Measurements from ENCODE around the gene PPP1R27.

PPP1R27 gene

DNA sequence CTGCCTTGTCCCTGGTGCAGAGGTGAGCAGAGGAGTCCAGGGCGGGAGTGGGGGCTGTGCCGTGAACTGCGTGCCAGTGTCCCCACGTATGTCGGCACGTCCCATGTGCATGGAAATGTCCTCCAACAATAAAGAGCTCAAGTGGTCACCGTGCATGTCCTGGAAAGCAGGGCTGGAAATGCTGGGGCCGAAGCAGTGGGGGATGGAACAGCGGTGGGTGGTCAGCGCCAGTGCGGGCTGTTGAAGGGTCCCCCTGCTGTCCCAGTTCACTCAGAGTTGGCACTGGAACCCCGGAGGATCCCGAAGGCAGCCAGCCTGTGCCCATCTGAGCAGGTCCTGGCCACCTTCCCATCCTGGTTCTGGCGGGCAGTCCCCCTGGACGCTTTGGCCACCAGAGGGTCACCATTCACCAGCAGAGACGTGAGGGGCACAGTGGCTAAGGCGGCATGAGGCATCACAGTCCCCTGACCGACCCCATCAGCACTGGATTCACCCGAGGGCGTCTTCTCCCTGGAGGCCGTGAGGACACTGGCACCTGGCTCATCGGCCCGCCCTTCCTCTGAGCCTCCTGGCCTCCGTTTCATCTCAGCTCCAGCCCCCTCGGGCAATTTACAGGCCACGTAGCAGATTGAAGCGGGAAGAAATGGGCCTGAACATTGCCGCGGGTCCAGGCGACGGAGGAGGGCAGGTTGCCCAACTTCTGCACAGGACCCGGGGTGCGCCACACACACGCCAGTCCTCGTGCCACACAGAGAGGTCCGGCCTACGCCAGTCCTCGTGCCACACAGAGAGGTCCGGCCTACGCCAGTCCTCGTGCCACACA lies 20.8 kb downstream of the PPP1R27 start:
- H3K4me3 ChIP-seq (ENCODE audit: control insufficient read depth in 1 of 7, extremely low read depth in 1 of 7, insufficient read depth in 4 of 7, low read depth in 2 of 7, low read length in 6 of 7), result no peak overlapping the region
- no peaks in the 10 kb centered on the region for H3K36me3 ChIP-seq (ENCODE audit: control insufficient read depth in 4 of 4, insufficient read depth in 4 of 4, low read length in 3 of 4)
- 96% methylated on average over 26 of the region's 41 CpGs for WGBS (ENCODE audit: insufficient coverage)
- H3K4me1 ChIP-seq (ENCODE audit: control extremely low read depth in 1 of 4, control insufficient read depth in 4 of 4, insufficient read depth in 4 of 4, low read length in 3 of 4), result no peaks in the 10 kb centered on the region
- peaks cover 0 to 35% (median 8%) of the 10 kb centered on the region in 5 experiments for H3K27me3 ChIP-seq (replicated peaks in 2 of 5; ENCODE audit: control insufficient read depth in 4 of 5, insufficient read depth in 5 of 5, low read length in 4 of 5)
- no peak for DNase-seq
- CTCF ChIA-PET, result interaction anchor here (1.6 kb wide), 1 partner anchor 83 kb away, joined by 5 read pairs; no protein-coding TSS in a partner anchor
- POLR2A ChIA-PET, result interaction anchor here (0.5 kb wide), 1 partner anchor 11 kb away, joined by 3 read pairs; no protein-coding TSS in a partner anchor
- H3K27ac ChIP-seq (ENCODE audit: insufficient read depth in 1 of 2, low read depth in 1 of 2, low read length in 2 of 2, poor library complexity in 1 of 2, severe bottlenecking in 2 of 2), result no peak overlapping the region
- H3K9me3 ChIP-seq (ENCODE audit: control extremely low read depth in 1 of 5, control insufficient read depth in 4 of 5, insufficient read depth in 2 of 5, low read depth in 1 of 5, low read length in 4 of 5), result no peaks in the 10 kb centered on the region

- Histone ChIP-seq H3K4me3 (ENCODE audit: control insufficient read depth in 1 of 7, extremely low read depth in 1 of 7, insufficient read depth in 4 of 7, low read depth in 2 of 7, low read length in 6 of 7) (no peak overlapping the region), H3K9me3 (ENCODE audit: control extremely low read depth in 1 of 5, control insufficient read depth in 4 of 5, insufficient read depth in 2 of 5, low read depth in 1 of 5, low read length in 4 of 5) (no peaks in the 10 kb centered on the region), H3K36me3 (ENCODE audit: control insufficient read depth in 4 of 4, insufficient read depth in 4 of 4, low read length in 3 of 4) (no peaks in the 10 kb centered on the region), H3K27me3 (replicated peaks in 2 of 5; ENCODE audit: control insufficient read depth in 4 of 5, insufficient read depth in 5 of 5, low read length in 4 of 5) (peaks cover 0 to 38% (median 7%) of the 10 kb centered on the region in 5 experiments), H3K4me1 (ENCODE audit: control extremely low read depth in 1 of 4, control insufficient read depth in 4 of 4, insufficient read depth in 4 of 4, low read length in 3 of 4) (no peaks in the 10 kb centered on the region), H3K27ac (ENCODE audit: insufficient read depth in 1 of 2, low read depth in 1 of 2, low read length in 2 of 2, poor library complexity in 1 of 2, severe bottlenecking in 2 of 2) (no peak overlapping the region)
- ChIA-PET CTCF (interaction anchor here (0.5 to 1.2 kb wide), 2 partner anchors 13 to 67 kb away, joined by 3 read pairs; no protein-coding TSS in a partner anchor), POLR2A (interaction anchor here (0.6 kb wide), 1 partner anchor 120 kb away, joined by 3 read pairs; no protein-coding TSS in a partner anchor)
- no peak for DNase-seq
- 96% methylated on average over 14 of the region's 15 CpGs for WGBS (ENCODE audit: insufficient coverage)
Observed at GRCh38 chr17:81813371-81813684, 21.5 kb downstream of the PPP1R27 start.

GRCh38 chr17:81812571-81813370 lies 22.1 kb downstream of the PPP1R27 start:
- H3K27ac ChIP-seq (ENCODE audit: insufficient read depth in 1 of 2, low read depth in 1 of 2, low read length in 2 of 2, poor library complexity in 1 of 2, severe bottlenecking in 2 of 2), result no peak overlapping the region
- no peaks in the 10 kb centered on the region for H3K4me1 ChIP-seq (ENCODE audit: control extremely low read depth in 1 of 4, control insufficient read depth in 4 of 4, insufficient read depth in 4 of 4, low read length in 3 of 4)
- ChIA-PET POLR2A (interaction anchor here (0.6 kb wide), 1 partner anchor 119 kb away, joined by 3 read pairs; no protein-coding TSS in a partner anchor), CTCF (interaction anchor here (0.5 to 1.3 kb wide), 3 partner anchors 13 to 67 kb away, joined by 3 to 4 read pairs (median 3); no protein-coding TSS in a partner anchor)
- no peak overlapping the region for H3K4me3 ChIP-seq (ENCODE audit: control insufficient read depth in 1 of 7, extremely low read depth in 1 of 7, insufficient read depth in 4 of 7, low read depth in 2 of 7, low read length in 6 of 7)
- H3K9me3 ChIP-seq (ENCODE audit: control extremely low read depth in 1 of 5, control insufficient read depth in 4 of 5, insufficient read depth in 2 of 5, low read depth in 1 of 5, low read length in 4 of 5), result no peaks in the 10 kb centered on the region
- no peaks in the 10 kb centered on the region for H3K36me3 ChIP-seq (ENCODE audit: control insufficient read depth in 4 of 4, insufficient read depth in 4 of 4, low read length in 3 of 4)
- peaks cover 0 to 38% (median 8%) of the 10 kb centered on the region in 5 experiments for H3K27me3 ChIP-seq (replicated peaks in 2 of 5; ENCODE audit: control insufficient read depth in 4 of 5, insufficient read depth in 5 of 5, low read length in 4 of 5)
- DNase-seq, result no peak
- 95% methylated on average over 35 of the region's 45 CpGs for WGBS (ENCODE audit: insufficient coverage)

DNA sequence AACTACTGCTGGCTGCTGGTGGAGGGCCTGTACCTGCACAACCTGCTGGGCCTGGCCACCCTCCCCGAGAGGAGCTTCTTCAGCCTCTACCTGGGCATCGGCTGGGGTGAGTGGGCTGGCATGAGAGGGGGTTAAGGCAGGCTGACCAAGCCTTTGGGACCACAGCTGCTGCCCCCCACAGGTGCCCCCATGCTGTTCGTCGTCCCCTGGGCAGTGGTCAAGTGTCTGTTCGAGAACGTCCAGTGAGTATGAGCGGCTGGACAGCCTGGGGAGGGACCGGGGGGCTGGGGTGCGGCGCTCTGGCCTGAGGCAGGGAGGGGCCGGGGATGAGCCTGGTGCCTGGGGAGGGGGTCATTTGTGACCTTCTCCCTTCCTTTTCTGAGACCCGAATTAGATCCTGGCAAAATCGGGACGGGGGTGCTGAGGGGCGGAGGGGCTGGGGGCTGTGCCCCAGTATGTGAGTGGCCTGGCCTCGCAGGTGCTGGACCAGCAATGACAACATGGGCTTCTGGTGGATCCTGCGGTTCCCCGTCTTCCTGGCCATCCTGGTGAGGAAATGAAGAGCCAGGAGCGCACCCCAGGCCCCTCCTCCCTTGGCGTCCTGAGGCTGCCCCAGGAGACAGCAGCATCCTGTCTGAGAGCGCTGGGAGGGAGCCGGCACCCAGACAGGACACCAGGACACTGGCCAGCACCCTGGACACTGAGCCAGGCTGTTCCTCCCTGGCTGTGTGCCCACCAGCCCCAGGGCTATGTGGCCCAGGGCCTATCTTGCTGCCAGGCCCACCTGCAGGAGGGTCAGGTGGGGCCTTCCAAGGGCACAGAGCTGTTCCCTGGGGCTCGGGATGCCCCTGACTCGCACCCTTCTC lies 22.9 kb downstream of the PPP1R27 start:
- ChIA-PET CTCF (interaction anchor here (1.2 to 1.3 kb wide), 2 partner anchors 14 to 16 kb away, joined by 3 to 4 read pairs; no protein-coding TSS in a partner anchor), POLR2A (no interaction called here)
- H3K27ac ChIP-seq (ENCODE audit: insufficient read depth in 1 of 2, low read depth in 1 of 2, low read length in 2 of 2, poor library complexity in 1 of 2, severe bottlenecking in 2 of 2), result no peak overlapping the region
- H3K4me1 ChIP-seq (ENCODE audit: control extremely low read depth in 1 of 4, control insufficient read depth in 4 of 4, insufficient read depth in 4 of 4, low read length in 3 of 4), result no peaks in the 10 kb centered on the region
- no peak overlapping the region for H3K4me3 ChIP-seq (ENCODE audit: control insufficient read depth in 1 of 7, extremely low read depth in 1 of 7, insufficient read depth in 4 of 7, low read depth in 2 of 7, low read length in 6 of 7)
- no peaks in the 10 kb centered on the region for H3K36me3 ChIP-seq (ENCODE audit: control insufficient read depth in 4 of 4, insufficient read depth in 4 of 4, low read length in 3 of 4)
- WGBS (ENCODE audit: insufficient coverage), result 90% methylated on average over 17 of the region's 24 CpGs
- DNase-seq, result no peak
- H3K27me3 ChIP-seq (replicated peaks in 2 of 5; ENCODE audit: control insufficient read depth in 4 of 5, insufficient read depth in 5 of 5, low read length in 4 of 5), result peaks cover 0 to 41% (median 8%) of the 10 kb centered on the region in 5 experiments
- H3K9me3 ChIP-seq (ENCODE audit: control extremely low read depth in 1 of 5, control insufficient read depth in 4 of 5, insufficient read depth in 2 of 5, low read depth in 1 of 5, low read length in 4 of 5), result no peaks in the 10 kb centered on the region

DNA sequence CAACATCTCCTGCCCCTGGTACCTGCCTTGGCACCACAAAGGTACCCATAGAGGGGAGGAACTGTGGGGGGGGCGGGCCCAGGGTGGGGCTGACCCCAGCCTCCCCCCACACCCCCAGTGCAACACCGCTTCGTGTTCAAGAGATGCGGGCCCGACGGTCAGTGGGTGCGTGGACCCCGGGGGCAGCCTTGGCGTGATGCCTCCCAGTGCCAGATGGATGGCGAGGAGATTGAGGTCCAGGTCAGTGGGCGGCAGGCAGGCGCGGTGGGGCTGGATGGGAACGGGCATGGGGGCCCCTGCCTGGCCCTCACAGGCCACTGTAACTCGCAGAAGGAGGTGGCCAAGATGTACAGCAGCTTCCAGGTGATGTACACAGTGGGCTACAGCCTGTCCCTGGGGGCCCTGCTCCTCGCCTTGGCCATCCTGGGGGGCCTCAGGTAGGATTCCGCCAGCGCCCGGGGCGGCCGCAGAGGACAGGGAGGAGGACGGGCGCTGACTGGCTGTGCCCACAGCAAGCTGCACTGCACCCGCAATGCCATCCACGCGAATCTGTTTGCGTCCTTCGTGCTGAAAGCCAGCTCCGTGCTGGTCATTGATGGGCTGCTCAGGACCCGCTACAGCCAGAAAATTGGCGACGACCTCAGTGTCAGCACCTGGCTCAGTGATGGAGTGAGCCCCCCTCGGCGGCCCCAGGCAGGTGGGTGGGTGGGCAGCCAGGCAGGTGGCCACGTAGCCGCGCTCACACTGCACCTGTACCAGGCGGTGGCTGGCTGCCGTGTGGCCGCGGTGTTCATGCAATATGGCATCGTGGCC lies 23.8 kb downstream of the PPP1R27 start:
- CTCF ChIA-PET, result interaction anchor here (1.3 kb wide), 1 partner anchor 17 kb away, joined by 4 read pairs; no protein-coding TSS in a partner anchor
- H3K4me1 ChIP-seq (ENCODE audit: control extremely low read depth in 1 of 4, control insufficient read depth in 4 of 4, insufficient read depth in 4 of 4, low read length in 3 of 4), result no peaks in the 10 kb centered on the region
- H3K4me3 ChIP-seq (ENCODE audit: control insufficient read depth in 1 of 7, extremely low read depth in 1 of 7, insufficient read depth in 4 of 7, low read depth in 2 of 7, low read length in 6 of 7), result no peak overlapping the region
- 95% methylated on average over 36 of the region's 42 CpGs for WGBS (ENCODE audit: insufficient coverage)
- no peaks in the 10 kb centered on the region for H3K9me3 ChIP-seq (ENCODE audit: control extremely low read depth in 1 of 5, control insufficient read depth in 4 of 5, insufficient read depth in 2 of 5, low read depth in 1 of 5, low read length in 4 of 5)
- POLR2A ChIA-PET, result no interaction called here
- no peaks in the 10 kb centered on the region for H3K36me3 ChIP-seq (ENCODE audit: control insufficient read depth in 4 of 4, insufficient read depth in 4 of 4, low read length in 3 of 4)
- DNase-seq, result no peak
- H3K27ac ChIP-seq (ENCODE audit: insufficient read depth in 1 of 2, low read depth in 1 of 2, low read length in 2 of 2, poor library complexity in 1 of 2, severe bottlenecking in 2 of 2), result no peak overlapping the region
- peaks cover 0 to 49% (median 12%) of the 10 kb centered on the region in 5 experiments for H3K27me3 ChIP-seq (replicated peaks in 2 of 5; ENCODE audit: control insufficient read depth in 4 of 5, insufficient read depth in 5 of 5, low read length in 4 of 5)

- WGBS (ENCODE audit: insufficient coverage), result 90% methylated on average over 4 of the region's 8 CpGs
- H3K9me3 ChIP-seq (ENCODE audit: control extremely low read depth in 1 of 5, control insufficient read depth in 4 of 5, insufficient read depth in 2 of 5, low read depth in 1 of 5, low read length in 4 of 5), result no peaks in the 10 kb centered on the region
- no peaks in the 10 kb centered on the region for H3K36me3 ChIP-seq (ENCODE audit: control insufficient read depth in 4 of 4, insufficient read depth in 4 of 4, low read length in 3 of 4)
- ChIA-PET POLR2A (no interaction called here), CTCF (no interaction called here)
- H3K27me3 ChIP-seq (replicated peaks in 2 of 5; ENCODE audit: control insufficient read depth in 4 of 5, insufficient read depth in 5 of 5, low read length in 4 of 5), result peaks cover 0 to 53% (median 15%) of the 10 kb centered on the region in 5 experiments
- H3K27ac ChIP-seq (ENCODE audit: insufficient read depth in 1 of 2, low read depth in 1 of 2, low read length in 2 of 2, poor library complexity in 1 of 2, severe bottlenecking in 2 of 2), result no peak overlapping the region
- no peaks in the 10 kb centered on the region for H3K4me1 ChIP-seq (ENCODE audit: control extremely low read depth in 1 of 4, control insufficient read depth in 4 of 4, insufficient read depth in 4 of 4, low read length in 3 of 4)
- no peak for DNase-seq
- H3K4me3 ChIP-seq (ENCODE audit: control insufficient read depth in 1 of 7, extremely low read depth in 1 of 7, insufficient read depth in 4 of 7, low read depth in 2 of 7, low read length in 6 of 7), result no peak overlapping the region
Observed at GRCh38 chr17:81810476-81810875, 24.4 kb downstream of the PPP1R27 start.
